ENCODE measurements around the gene FCGR3B.
"Not testable (repeated sequence)": the region's sequence is repeated elsewhere in the genome, so short reads cannot be mapped to it uniquely, and the experiment has no call there.

The FCGR3B gene

GRCh38 chr1:161631076-161631475 is at the start of gene FCGR3B:
Gene FCGR3B (minus strand): TSS chr1:161631176. CDS start chr1:161631094, 82 bp downstream.
- DNase-seq (ENCODE audit: low read depth in 2 of 3, low spot score in 2 of 3) = no peak

- no peak for DNase-seq (ENCODE audit: low read depth in 2 of 3, low spot score in 2 of 3)
These were observed 47.5 kb upstream of the FCGR3B start for GRCh38 chr1:161678500-161678899.

GRCh38 chr1:161676958-161677689 is 46.1 kb upstream of the FCGR3B start:
- no peak for DNase-seq (ENCODE audit: low read depth in 2 of 3, low spot score in 2 of 3)

GRCh38 chr1:161676441-161676840 is 45.5 kb upstream of the FCGR3B start:
- DNase-seq (ENCODE audit: low read depth in 2 of 3, low spot score in 2 of 3) = no peak

GRCh38 chr1:161674908-161675307 is 43.9 kb upstream of the FCGR3B start:
- DNase-seq (ENCODE audit: low read depth in 2 of 3, low spot score in 2 of 3) = not testable (repeated sequence)

GRCh38 chr1:161674447-161674846 is 43.5 kb upstream of the FCGR3B start:
- DNase-seq (ENCODE audit: low read depth in 2 of 3, low spot score in 2 of 3) = not testable (repeated sequence)

GRCh38 chr1:161673437-161673836 is 42.5 kb upstream of the FCGR3B start:
- not testable (repeated sequence) for DNase-seq (ENCODE audit: low read depth in 2 of 3, low spot score in 2 of 3)

GRCh38 chr1:161671045-161672020 is 40.4 kb upstream of the FCGR3B start:
- DNase-seq (ENCODE audit: low read depth in 2 of 3, low spot score in 2 of 3) = not testable (repeated sequence)

GRCh38 chr1:161664689-161665088 is 33.7 kb upstream of the FCGR3B start:
- not testable (repeated sequence) for DNase-seq (ENCODE audit: low read depth in 2 of 3, low spot score in 2 of 3)

GRCh38 chr1:161663569-161663968 is 32.6 kb upstream of the FCGR3B start:
- not testable (repeated sequence) for DNase-seq (ENCODE audit: low read depth in 2 of 3, low spot score in 2 of 3)

GRCh38 chr1:161662684-161663339 is 31.8 kb upstream of the FCGR3B start, which contains the start of gene FCGR2B:
Gene FCGR2B (plus strand): TSS chr1:161663143. CDS start chr1:161663242, 99 bp downstream.
- not testable (repeated sequence) for DNase-seq (ENCODE audit: low read depth in 2 of 3, low spot score in 2 of 3)

GRCh38 chr1:161661660-161662311 is 30.8 kb upstream of the FCGR3B start:
- not testable (repeated sequence) for DNase-seq (ENCODE audit: low read depth in 2 of 3, low spot score in 2 of 3)

GRCh38 chr1:161658524-161658923 is 27.5 kb upstream of the FCGR3B start:
- DNase-seq (ENCODE audit: low read depth in 2 of 3, low spot score in 2 of 3) = not testable (repeated sequence)

- DNase-seq (ENCODE audit: low read depth in 2 of 3, low spot score in 2 of 3) = not testable (repeated sequence)
These were observed 23.0 kb upstream of the FCGR3B start for GRCh38 chr1:161653971-161654370.

GRCh38 chr1:161653541-161653940 is 22.6 kb upstream of the FCGR3B start:
- not testable (repeated sequence) for DNase-seq (ENCODE audit: low read depth in 2 of 3, low spot score in 2 of 3)

- not testable (repeated sequence) for DNase-seq (ENCODE audit: low read depth in 2 of 3, low spot score in 2 of 3)
These were observed 16.8 kb upstream of the FCGR3B start for GRCh38 chr1:161647507-161648360.

- not testable (repeated sequence) for DNase-seq (ENCODE audit: low read depth in 2 of 3, low spot score in 2 of 3)
These were observed 13.9 kb upstream of the FCGR3B start for GRCh38 chr1:161644855-161645254.

GRCh38 chr1:161643481-161644208 is 12.7 kb upstream of the FCGR3B start:
- not testable (repeated sequence) for DNase-seq (ENCODE audit: low read depth in 2 of 3, low spot score in 2 of 3)

GRCh38 chr1:161642697-161643096 is 11.7 kb upstream of the FCGR3B start:
- DNase-seq (ENCODE audit: low read depth in 2 of 3, low spot score in 2 of 3) = not testable (repeated sequence)
